Liver (tissue), 3 donors: ENCODE results near the gene COL5A1.

Source experiments
- FOXA1 ChIP-seq: IDR thresholded peaks from 2 replicates; pipeline ENCODE4 v1.6.1; 2016; ENCODE audit warnings: antibody characterized with exemption
- JUND ChIP-seq, 2 donors: IDR thresholded peaks; 2 replicates each; pipeline ENCODE4 v1.6.1; 2016; ENCODE audit warnings: antibody characterized with exemption in 2 of 2
- RXRA ChIP-seq, 2 donors: IDR thresholded peaks; 2 replicates each; pipeline ENCODE4 v1.6.1; 2017 to 2018; ENCODE audit warnings: antibody characterized with exemption in 2 of 2, mild to moderate bottlenecking in 1 of 2
- SP1 ChIP-seq: IDR thresholded peaks from 2 replicates; pipeline ENCODE4 v1.6.1; 2018; ENCODE audit warnings: antibody characterized with exemption, mild to moderate bottlenecking
- TAF1 ChIP-seq: conservative IDR thresholded peaks from 2 replicates; pipeline ENCODE4 v1.6.1; 2016; ENCODE audit warnings: antibody characterized with exemption, mild to moderate bottlenecking
- TF ChIP-seq, protein P1 (sequence below): fragments of 150-350 bp; IDR thresholded peaks from 2 replicates; pipeline ENCODE4 v1.5.1; 2017; ENCODE audit warnings: improper control_type of control experiment, low read depth, low read length; ENCODE audit not compliant: missing input control
- TF ChIP-seq, protein P2 (sequence below): IDR thresholded peaks from 2 replicates; pipeline ENCODE4 v1.6.1; 2016; ENCODE audit warnings: antibody characterized with exemption
- TF ChIP-seq, protein P3 (sequence below): IDR thresholded peaks from 2 replicates; pipeline ENCODE4 v1.6.1; 2016; ENCODE audit warnings: antibody characterized with exemption, mild to moderate bottlenecking
- donor health status: healthy.
- donor health status: healthy.

DNA sequence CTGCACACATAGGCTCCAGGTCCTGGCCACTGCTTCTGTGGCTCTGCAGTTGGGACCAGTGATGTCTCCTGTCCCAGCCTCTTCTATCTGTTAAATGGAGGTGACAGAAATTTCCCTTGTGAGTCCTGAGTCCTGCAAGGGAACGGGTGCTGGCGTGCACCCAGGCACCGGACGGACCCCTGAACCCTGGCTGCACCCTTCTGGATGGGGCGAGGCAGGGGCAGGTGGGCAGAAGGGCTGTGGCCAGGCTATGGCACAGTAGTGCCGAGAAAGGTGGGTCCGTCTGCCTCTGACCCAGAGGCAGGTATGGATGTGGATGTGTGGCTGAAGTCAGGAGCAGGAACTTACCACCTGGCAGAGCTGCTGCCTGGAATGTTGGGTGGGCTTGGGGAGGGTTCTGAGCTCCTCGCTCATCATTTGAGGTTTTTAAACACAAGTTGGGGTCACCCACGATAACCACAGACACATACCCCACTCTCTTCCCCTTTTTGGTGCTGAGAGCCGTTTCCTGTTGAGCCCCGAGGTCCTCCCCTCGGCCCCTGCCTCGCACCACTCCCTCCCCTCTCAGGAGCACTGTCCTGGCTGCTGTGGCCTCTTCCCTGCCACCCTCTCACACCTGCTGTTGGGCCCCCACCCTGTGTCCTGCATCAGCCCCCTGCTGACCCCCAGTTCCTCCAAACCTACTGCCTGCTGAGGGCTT is 82.0 kb downstream of the COL5A1 start:
- TF ChIP-seq RXRA (IDR thresholded peaks at IDR 0.05) (no peak), SP1 (no peak), TAF1 (no peak), JUND (IDR thresholded peaks at IDR 0.05) (no peak), FOXA1 (no peak)
- TF ChIP-seq, protein P1, sequence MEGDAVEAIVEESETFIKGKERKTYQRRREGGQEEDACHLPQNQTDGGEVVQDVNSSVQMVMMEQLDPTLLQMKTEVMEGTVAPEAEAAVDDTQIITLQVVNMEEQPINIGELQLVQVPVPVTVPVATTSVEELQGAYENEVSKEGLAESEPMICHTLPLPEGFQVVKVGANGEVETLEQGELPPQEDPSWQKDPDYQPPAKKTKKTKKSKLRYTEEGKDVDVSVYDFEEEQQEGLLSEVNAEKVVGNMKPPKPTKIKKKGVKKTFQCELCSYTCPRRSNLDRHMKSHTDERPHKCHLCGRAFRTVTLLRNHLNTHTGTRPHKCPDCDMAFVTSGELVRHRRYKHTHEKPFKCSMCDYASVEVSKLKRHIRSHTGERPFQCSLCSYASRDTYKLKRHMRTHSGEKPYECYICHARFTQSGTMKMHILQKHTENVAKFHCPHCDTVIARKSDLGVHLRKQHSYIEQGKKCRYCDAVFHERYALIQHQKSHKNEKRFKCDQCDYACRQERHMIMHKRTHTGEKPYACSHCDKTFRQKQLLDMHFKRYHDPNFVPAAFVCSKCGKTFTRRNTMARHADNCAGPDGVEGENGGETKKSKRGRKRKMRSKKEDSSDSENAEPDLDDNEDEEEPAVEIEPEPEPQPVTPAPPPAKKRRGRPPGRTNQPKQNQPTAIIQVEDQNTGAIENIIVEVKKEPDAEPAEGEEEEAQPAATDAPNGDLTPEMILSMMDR, result no peak
- TF ChIP-seq, protein P2, sequence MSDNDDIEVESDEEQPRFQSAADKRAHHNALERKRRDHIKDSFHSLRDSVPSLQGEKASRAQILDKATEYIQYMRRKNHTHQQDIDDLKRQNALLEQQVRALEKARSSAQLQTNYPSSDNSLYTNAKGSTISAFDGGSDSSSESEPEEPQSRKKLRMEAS, result no peak
- TF ChIP-seq, protein P3, sequence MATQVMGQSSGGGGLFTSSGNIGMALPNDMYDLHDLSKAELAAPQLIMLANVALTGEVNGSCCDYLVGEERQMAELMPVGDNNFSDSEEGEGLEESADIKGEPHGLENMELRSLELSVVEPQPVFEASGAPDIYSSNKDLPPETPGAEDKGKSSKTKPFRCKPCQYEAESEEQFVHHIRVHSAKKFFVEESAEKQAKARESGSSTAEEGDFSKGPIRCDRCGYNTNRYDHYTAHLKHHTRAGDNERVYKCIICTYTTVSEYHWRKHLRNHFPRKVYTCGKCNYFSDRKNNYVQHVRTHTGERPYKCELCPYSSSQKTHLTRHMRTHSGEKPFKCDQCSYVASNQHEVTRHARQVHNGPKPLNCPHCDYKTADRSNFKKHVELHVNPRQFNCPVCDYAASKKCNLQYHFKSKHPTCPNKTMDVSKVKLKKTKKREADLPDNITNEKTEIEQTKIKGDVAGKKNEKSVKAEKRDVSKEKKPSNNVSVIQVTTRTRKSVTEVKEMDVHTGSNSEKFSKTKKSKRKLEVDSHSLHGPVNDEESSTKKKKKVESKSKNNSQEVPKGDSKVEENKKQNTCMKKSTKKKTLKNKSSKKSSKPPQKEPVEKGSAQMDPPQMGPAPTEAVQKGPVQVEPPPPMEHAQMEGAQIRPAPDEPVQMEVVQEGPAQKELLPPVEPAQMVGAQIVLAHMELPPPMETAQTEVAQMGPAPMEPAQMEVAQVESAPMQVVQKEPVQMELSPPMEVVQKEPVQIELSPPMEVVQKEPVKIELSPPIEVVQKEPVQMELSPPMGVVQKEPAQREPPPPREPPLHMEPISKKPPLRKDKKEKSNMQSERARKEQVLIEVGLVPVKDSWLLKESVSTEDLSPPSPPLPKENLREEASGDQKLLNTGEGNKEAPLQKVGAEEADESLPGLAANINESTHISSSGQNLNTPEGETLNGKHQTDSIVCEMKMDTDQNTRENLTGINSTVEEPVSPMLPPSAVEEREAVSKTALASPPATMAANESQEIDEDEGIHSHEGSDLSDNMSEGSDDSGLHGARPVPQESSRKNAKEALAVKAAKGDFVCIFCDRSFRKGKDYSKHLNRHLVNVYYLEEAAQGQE, result no peak
